ENCODE data around the gene FAM219A.
"Not testable (repeated sequence)": the region's sequence is repeated elsewhere in the genome, so short reads cannot be mapped to it uniquely, and the experiment has no call there.

Gene FAM219A

DNA sequence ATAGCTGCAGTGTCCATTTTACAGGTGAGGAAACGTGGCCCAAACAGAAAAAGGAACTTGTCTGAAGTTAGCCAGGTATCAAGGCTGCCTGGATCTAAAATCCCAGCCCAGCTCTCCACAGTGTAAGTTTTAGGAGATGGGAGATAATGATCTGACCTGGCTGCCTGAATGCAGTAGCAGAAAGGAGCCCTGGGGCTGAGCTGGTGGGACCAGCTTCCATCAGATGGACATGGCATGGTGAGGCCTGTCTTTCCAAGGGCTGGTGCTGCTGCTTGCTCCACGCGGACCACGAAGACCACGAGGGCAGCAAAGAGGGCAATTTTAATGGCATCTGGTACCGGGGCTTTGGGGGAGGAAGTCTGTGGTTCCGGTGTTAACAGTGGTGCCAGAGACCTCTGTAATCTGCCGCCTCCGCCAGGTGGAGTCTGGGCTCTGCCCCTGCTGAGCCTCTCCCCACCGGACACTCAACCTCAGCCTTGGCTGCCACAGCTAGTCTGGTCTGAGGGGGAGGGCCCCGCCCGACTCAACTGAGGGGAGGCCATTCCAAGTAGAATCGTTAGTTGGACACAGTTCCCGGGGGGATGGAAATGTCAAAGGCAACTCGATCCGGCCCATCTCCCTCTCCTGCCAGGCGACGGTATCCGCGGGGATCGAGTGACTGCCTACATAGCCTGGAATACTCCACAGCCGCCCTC lies 82.3 kb downstream of the FAM219A start:
- WGBS: 6% methylated on average over 22 of the region's 22 CpGs
- Histone ChIP-seq H3K4me1 (ENCODE audit: insufficient read depth, low read length) (peaks cover 10% of the 10 kb centered on the region; the same call in 1 of the 2 replicates), H3K9me3 (ENCODE audit: insufficient read depth, low read depth, low read length) (no peaks in the 10 kb centered on the region), H3K9ac (ENCODE audit: low read depth, low read length) (0 out of 2 replicates have a peak overlapping the region, but pooled peaks have one; percentile 0), H3K36me3 (ENCODE audit: insufficient read depth, low read length) (no peaks in the 10 kb centered on the region), H3K27ac (ENCODE audit: low read depth, low read length) (no peak overlapping the region), H3K27me3 (ENCODE audit: insufficient read depth, low read length) (peaks cover 43% of the 10 kb centered on the region), H3K4me3 (ENCODE audit: low read length) (peak overlapping the region; percentile 68)

- H3K4me3 ChIP-seq (ENCODE audit: low read length): no peak overlapping the region
- H3K27ac ChIP-seq (ENCODE audit: low read depth, low read length): no peak overlapping the region
- 35% methylated on average over 5 of the region's 5 CpGs for WGBS
- 0 out of 2 replicates have a peak, but pooled peaks cover 6% of the 10 kb centered on the region for H3K4me1 ChIP-seq (ENCODE audit: insufficient read depth, low read length)
- peaks cover 34% of the 10 kb centered on the region for H3K27me3 ChIP-seq (ENCODE audit: insufficient read depth, low read length)
- H3K9ac ChIP-seq (ENCODE audit: low read depth, low read length): no peak overlapping the region
- no peaks in the 10 kb centered on the region for H3K9me3 ChIP-seq (ENCODE audit: insufficient read depth, low read depth, low read length)
- no peaks in the 10 kb centered on the region for H3K36me3 ChIP-seq (ENCODE audit: insufficient read depth, low read length)
Observed at GRCh38 chr9:34374905-34375552, 83.3 kb downstream of the FAM219A start.

DNA sequence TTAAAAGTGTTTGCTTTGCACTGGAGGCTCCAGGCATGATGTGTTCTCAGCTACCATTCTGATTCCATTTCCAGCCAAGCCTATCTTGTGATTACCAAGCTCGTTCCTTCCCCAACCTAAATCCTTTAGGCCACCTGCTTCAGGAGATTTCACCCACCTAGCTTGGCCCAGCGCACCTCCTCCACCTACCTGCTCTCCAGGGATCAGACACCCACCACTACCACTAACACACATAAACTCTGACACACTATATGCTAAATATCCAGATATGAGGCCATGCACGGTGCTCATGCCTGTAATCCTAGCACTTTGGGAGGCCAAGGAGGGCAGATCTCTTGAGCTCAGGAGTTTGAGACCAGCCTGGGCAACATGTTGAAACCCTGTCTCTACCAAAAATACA lies 84.0 kb downstream of the FAM219A start:
- Histone ChIP-seq H3K4me3 (ENCODE audit: low read length) (no peak overlapping the region), H3K4me1 (ENCODE audit: insufficient read depth, low read length) (0 out of 2 replicates have a peak, but pooled peaks cover 4% of the 10 kb centered on the region), H3K9me3 (ENCODE audit: insufficient read depth, low read depth, low read length) (no peaks in the 10 kb centered on the region), H3K27ac (ENCODE audit: low read depth, low read length) (no peak overlapping the region), H3K27me3 (ENCODE audit: insufficient read depth, low read length) (peaks cover 27% of the 10 kb centered on the region; the same call in 1 of the 2 replicates), H3K9ac (ENCODE audit: low read depth, low read length) (no peak overlapping the region), H3K36me3 (ENCODE audit: insufficient read depth, low read length) (no peaks in the 10 kb centered on the region)
- 90% methylated on average over 3 of the region's 3 CpGs for WGBS

DNA sequence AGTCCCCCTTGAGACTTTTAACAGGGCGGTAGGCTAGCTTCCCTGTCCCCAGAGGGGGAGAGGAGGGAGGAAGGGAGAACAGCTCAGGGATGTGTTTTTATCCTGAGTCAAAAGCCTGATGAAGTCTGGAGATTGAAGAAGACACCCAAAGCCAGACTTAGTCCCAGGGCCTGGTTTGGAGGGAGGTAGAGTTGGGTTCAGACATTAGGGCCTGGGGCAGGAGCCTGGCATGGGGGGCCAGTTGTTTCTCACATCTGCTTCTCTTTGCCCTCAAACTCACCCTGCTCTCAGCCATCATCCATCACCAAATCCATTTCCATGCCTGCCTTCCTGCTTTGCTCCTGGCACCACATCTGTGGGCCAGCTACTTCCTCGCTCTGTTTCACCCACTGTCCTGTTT lies 84.6 kb downstream of the FAM219A start:
- no peak overlapping the region for H3K4me3 ChIP-seq (ENCODE audit: low read length)
- no peaks in the 10 kb centered on the region for H3K36me3 ChIP-seq (ENCODE audit: insufficient read depth, low read length)
- H3K27me3 ChIP-seq (ENCODE audit: insufficient read depth, low read length): peaks cover 27% of the 10 kb centered on the region; the same call in 1 of the 2 replicates
- 95% methylated on average over 2 of the region's 2 CpGs for WGBS
- no peaks in the 10 kb centered on the region for H3K9me3 ChIP-seq (ENCODE audit: insufficient read depth, low read depth, low read length)
- H3K27ac ChIP-seq (ENCODE audit: low read depth, low read length): no peak overlapping the region
- H3K4me1 ChIP-seq (ENCODE audit: insufficient read depth, low read length): 0 out of 2 replicates have a peak, but pooled peaks cover 4% of the 10 kb centered on the region
- H3K9ac ChIP-seq (ENCODE audit: low read depth, low read length): no peak overlapping the region

- WGBS: 94% methylated on average over 41 of the region's 41 CpGs
Observed at GRCh38 chr9:34372467-34373011, 85.8 kb downstream of the FAM219A start.

DNA sequence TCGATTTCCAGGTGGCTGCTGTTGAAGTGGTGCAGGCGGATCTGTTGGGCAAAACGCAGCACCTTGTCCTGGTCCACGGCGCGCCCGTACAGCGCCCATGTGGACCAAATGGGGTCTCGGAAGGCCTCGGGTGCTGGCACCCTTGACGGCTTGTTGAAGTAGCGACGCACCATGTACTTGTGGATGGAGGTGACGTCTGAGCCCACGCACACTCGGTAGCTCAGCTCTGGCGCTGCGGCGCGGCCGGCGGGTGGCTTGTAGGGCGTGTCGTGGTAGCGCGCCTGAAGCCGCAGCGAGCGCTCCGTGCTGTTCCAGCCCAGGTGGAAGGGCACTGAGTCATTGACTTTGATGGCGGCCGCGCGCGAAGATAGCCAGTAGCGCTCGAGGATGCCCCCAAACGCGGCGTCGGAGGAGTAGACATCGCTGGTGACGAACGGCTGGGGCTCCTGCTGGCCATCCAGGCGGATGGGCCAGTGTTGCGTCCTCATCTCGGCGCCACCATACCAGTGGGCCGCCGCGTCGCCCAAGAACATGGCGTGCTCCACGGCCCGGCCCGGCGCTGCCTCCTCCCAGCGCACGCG lies 86.4 kb downstream of the FAM219A start:
- H3K27ac ChIP-seq (ENCODE audit: low read depth, low read length): no peak overlapping the region
- H3K27me3 ChIP-seq (ENCODE audit: insufficient read depth, low read length): peaks cover 15% of the 10 kb centered on the region; the same call in 1 of the 2 replicates
- H3K9me3 ChIP-seq (ENCODE audit: insufficient read depth, low read depth, low read length): no peaks in the 10 kb centered on the region
- no peak overlapping the region for H3K9ac ChIP-seq (ENCODE audit: low read depth, low read length)
- 0 out of 2 replicates have a peak, but pooled peaks cover 4% of the 10 kb centered on the region for H3K4me1 ChIP-seq (ENCODE audit: insufficient read depth, low read length)
- H3K36me3 ChIP-seq (ENCODE audit: insufficient read depth, low read length): no peaks in the 10 kb centered on the region
- no peak overlapping the region for H3K4me3 ChIP-seq (ENCODE audit: low read length)
- WGBS: 97% methylated on average over 60 of the region's 60 CpGs

More at GRCh38 chr9:34372467-34373011, 85.8 kb downstream of the FAM219A start:
- Histone ChIP-seq H3K27ac (ENCODE audit: low read depth, low read length) (no peak overlapping the region), H3K4me1 (ENCODE audit: insufficient read depth, low read length) (0 out of 2 replicates have a peak, but pooled peaks cover 4% of the 10 kb centered on the region), H3K4me3 (ENCODE audit: low read length) (no peak overlapping the region), H3K27me3 (ENCODE audit: insufficient read depth, low read length) (peaks cover 18% of the 10 kb centered on the region; the same call in 1 of the 2 replicates), H3K36me3 (ENCODE audit: insufficient read depth, low read length) (no peaks in the 10 kb centered on the region), H3K9me3 (ENCODE audit: insufficient read depth, low read depth, low read length) (no peaks in the 10 kb centered on the region), H3K9ac (ENCODE audit: low read depth, low read length) (no peak overlapping the region)

DNA sequence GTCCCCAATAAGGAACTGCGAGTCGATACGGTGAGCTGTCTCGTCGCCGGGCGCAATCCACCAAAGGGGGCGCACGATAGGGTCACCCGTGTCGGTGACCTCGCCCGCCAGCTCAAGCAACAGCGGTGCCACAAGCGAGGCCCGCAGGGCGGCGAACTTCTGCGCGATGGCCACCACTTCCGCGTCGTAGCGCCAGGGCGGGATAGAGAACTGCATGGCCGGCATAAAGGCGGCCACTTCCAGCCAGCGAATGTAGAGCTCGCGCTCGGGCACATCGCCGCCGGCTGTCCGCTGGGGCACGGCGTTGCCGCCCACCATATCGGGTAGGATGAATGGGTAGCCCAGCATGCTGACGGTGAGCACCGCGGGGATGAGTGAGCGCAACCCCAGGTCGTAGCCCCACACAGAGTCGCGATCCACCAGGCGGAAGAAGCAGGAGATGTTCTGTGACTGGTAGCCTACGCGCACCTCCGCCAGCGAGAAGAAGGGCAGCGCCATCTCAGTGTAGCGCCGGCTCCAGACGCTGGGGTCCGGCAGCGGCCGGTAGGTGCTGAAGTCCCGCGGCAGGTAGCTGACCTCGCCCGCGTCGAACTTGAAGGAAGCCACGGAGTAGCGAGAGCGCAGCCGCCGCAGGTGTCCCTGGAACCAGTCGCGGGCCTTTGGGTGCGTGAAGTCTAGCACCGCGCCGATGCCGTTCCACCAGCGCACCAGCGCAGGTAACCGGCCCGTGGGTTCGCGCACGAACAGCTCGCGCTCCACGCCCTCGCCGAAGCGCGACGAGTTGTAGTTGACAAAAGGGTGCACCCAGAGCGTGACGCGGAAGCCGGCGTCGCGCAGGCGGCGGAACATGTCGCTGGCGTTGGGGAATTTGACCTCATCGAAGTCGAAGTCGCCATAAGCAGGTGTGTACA lies 87.1 kb downstream of the FAM219A start:
- no peaks in the 10 kb centered on the region for H3K9me3 ChIP-seq (ENCODE audit: insufficient read depth, low read depth, low read length)
- 97% methylated on average over 105 of the region's 105 CpGs for WGBS
- no peak overlapping the region for H3K4me3 ChIP-seq (ENCODE audit: low read length)

DNA sequence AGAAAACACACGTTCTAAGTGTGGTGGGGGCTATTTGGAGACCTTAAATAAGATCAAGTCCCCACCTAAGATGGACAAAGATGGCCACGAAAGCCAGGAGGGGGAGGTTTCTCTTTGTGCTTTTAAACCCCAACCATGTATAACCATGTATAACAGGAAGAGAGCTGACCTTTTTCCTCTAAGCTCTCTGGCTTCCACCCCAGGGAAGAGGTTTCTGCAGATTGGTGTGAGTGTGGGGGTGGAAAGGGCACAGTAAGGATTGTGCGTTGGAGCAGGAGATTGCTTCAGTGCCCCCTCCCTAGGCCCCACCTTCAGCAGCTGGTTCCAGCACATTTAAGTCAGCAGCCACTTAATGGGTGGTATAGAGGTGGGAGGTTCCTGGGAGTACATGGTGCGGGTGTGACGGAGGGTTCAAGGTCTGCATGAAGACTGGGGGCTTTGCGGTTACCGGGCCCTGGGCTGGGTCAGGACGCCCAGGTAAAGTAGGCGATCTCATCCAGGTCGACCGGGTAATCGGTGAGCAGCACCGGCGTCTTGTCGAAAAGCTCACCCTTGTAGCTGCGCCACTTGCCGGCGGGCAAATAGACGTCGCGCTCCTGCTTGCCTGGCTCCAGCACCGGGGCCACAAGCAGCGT lies 87.9 kb downstream of the FAM219A start:
- H3K9me3 ChIP-seq (ENCODE audit: insufficient read depth, low read depth, low read length): no peaks in the 10 kb centered on the region
- H3K36me3 ChIP-seq (ENCODE audit: insufficient read depth, low read length): no peaks in the 10 kb centered on the region
- WGBS: 96% methylated on average over 22 of the region's 23 CpGs
- 0 out of 2 replicates have a peak, but pooled peaks cover 4% of the 10 kb centered on the region for H3K4me1 ChIP-seq (ENCODE audit: insufficient read depth, low read length)
- no peak overlapping the region for H3K9ac ChIP-seq (ENCODE audit: low read depth, low read length)
- H3K27ac ChIP-seq (ENCODE audit: low read depth, low read length): no peak overlapping the region
- no peak overlapping the region for H3K4me3 ChIP-seq (ENCODE audit: low read length)
- peaks cover 4% of the 10 kb centered on the region; the same call in 1 of the 2 replicates for H3K27me3 ChIP-seq (ENCODE audit: insufficient read depth, low read length)

More for the DNA sequence above, 87.1 kb downstream of the FAM219A start:
- H3K36me3 ChIP-seq (ENCODE audit: insufficient read depth, low read length): no peaks in the 10 kb centered on the region
- no peak overlapping the region for H3K9ac ChIP-seq (ENCODE audit: low read depth, low read length)
- 0 out of 2 replicates have a peak, but pooled peaks cover 4% of the 10 kb centered on the region for H3K4me1 ChIP-seq (ENCODE audit: insufficient read depth, low read length)
- peaks cover 12% of the 10 kb centered on the region; the same call in 1 of the 2 replicates for H3K27me3 ChIP-seq (ENCODE audit: insufficient read depth, low read length)
- no peak overlapping the region for H3K27ac ChIP-seq (ENCODE audit: low read depth, low read length)

DNA sequence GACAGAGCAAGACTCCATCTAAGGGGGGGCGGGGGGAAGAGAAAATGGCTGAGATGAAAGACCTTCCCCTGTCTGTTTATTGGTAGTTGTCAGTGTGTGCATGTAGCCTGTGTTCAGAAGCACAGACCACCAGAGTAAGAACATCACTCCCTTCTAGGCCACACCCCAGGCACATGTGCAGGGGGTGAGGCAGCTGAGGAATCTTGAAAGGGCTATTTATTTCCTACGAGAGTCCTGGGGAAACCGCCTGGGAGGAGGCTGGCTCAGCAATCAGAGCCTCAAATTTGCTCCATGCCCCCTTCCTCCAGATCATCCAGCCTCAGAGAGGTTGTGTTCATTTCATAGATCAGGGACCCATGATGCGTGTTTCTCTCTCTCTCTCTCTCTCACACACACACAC lies 88.7 kb downstream of the FAM219A start:
- Histone ChIP-seq H3K36me3 (ENCODE audit: insufficient read depth, low read length) (no peaks in the 10 kb centered on the region), H3K9me3 (ENCODE audit: insufficient read depth, low read depth, low read length) (no peaks in the 10 kb centered on the region), H3K4me1 (ENCODE audit: insufficient read depth, low read length) (peaks cover 2% of the 10 kb centered on the region; the same call in 1 of the 2 replicates), H3K27ac (ENCODE audit: low read depth, low read length) (no peak overlapping the region), H3K4me3 (ENCODE audit: low read length) (no peak overlapping the region), H3K27me3 (ENCODE audit: insufficient read depth, low read length) (no peaks in the 10 kb centered on the region), H3K9ac (ENCODE audit: low read depth, low read length) (no peak overlapping the region)
- WGBS: 89% methylated on average over 4 of the region's 4 CpGs

DNA sequence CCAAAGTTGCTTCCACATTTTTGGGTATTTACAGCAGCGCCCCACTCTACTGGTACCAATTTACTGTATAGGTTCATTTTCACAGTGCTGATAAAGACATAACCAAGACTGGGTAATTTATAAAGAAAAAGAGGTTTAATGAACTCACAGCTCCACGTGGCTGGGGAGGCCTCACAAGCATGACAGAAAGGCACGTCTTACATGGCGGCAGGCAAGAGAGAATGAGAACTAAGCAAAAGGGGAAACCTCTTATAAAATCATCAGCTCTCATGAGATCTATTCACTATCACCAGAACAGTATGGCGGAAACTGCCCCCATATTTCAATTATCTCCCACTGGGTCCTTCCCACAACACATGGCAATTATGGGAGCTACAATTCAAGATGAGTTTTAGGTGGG lies 89.6 kb downstream of the FAM219A start:
- not testable (repeated sequence) for H3K9ac ChIP-seq (ENCODE audit: low read depth, low read length); H3K4me3 ChIP-seq (ENCODE audit: low read length); H3K9me3 ChIP-seq (ENCODE audit: insufficient read depth, low read depth, low read length); H3K27me3 ChIP-seq (ENCODE audit: insufficient read depth, low read length); H3K36me3 ChIP-seq (ENCODE audit: insufficient read depth, low read length); H3K27ac ChIP-seq (ENCODE audit: low read depth, low read length)
- H3K4me1 ChIP-seq (ENCODE audit: insufficient read depth, low read length): peaks cover 11% of the 10 kb centered on the region
- WGBS: 94% methylated on average over 5 of the region's 5 CpGs

Measured in HUES64 (cell line).